ACHN (cell line): ENCODE data around the gene ATOSA.

Source experiments
- DNase-seq: peaks from one replicate; pipeline ENCODE4 v3.0.0-alpha.2; 2015
- in situ Hi-C: cut with HindIII; loops from 2 replicates; pipeline ENCODE4 v1.10.0; 2017; ENCODE audit warnings: low sequenced_read_pairs, low pct_ligation_motif_present, low pct_unique_long_range_greater_than_20kb

The ATOSA gene

GRCh38 chr15:52697051-52697450, 17.9 kb upstream of the ATOSA start:
- DNase-seq, result no peak
- in situ Hi-C loops, result no loop called here

- DNase-seq, result no peak
These were observed 16.0 kb upstream of the ATOSA start for GRCh38 chr15:52695154-52695553.

GRCh38 chr15:52689562-52689961, 10.4 kb upstream of the ATOSA start:
- DNase-seq, result no peak
- in situ Hi-C loops, result no loop called here

More at GRCh38 chr15:52695154-52695553, 16.0 kb upstream of the ATOSA start:
- in situ Hi-C loops, result no loop called here

- in situ Hi-C loops, result no loop called here
- DNase-seq, result no peak
These were observed 4.4 kb upstream of the ATOSA start for GRCh38 chr15:52683580-52683979.

GRCh38 chr15:52682781-52683180, 3.6 kb upstream of the ATOSA start:
- DNase-seq, result no peak
- in situ Hi-C loops, result no loop called here

- no peak for DNase-seq
- in situ Hi-C loops, result no loop called here
These were observed 3.0 kb upstream of the ATOSA start for GRCh38 chr15:52682200-52682599.

GRCh38 chr15:52681441-52681840, 2.3 kb upstream of the ATOSA start:
- DNase-seq, result no peak
- in situ Hi-C loops, result no loop called here

GRCh38 chr15:52680761-52681160, 1.6 kb upstream of the ATOSA start:
- no peak for DNase-seq
- in situ Hi-C loops, result no loop called here

- in situ Hi-C loops, result no loop called here
- peak; percentile 6 for DNase-seq
These were observed 828 bp upstream of the ATOSA start for GRCh38 chr15:52680041-52680391.

- in situ Hi-C loops, result no loop called here
- DNase-seq, result peak; percentile 49
These were observed 538 bp downstream of the ATOSA start for GRCh38 chr15:52678468-52679231.

GRCh38 chr15:52677593-52678467, 1.4 kb downstream of the ATOSA start:
- in situ Hi-C loops, result no loop called here
- DNase-seq, result peak; percentile 66

- DNase-seq, result no peak
- in situ Hi-C loops, result no loop called here
These were observed 4.4 kb downstream of the ATOSA start for GRCh38 chr15:52674831-52675230.

GRCh38 chr15:52673734-52674133, 5.5 kb downstream of the ATOSA start:
- DNase-seq, result no peak
- in situ Hi-C loops, result no loop called here

- in situ Hi-C loops, result no loop called here
- no peak for DNase-seq
These were observed 5.9 kb downstream of the ATOSA start for GRCh38 chr15:52673312-52673711.

GRCh38 chr15:52672661-52673060, 6.5 kb downstream of the ATOSA start:
- in situ Hi-C loops, result no loop called here
- no peak for DNase-seq

- in situ Hi-C loops, result no loop called here
- DNase-seq, result no peak
These were observed 9.1 kb downstream of the ATOSA start for GRCh38 chr15:52670087-52670486.

GRCh38 chr15:52668133-52668532, 11.1 kb downstream of the ATOSA start:
- no peak for DNase-seq
- in situ Hi-C loops, result no loop called here

GRCh38 chr15:52667597-52667996, 11.6 kb downstream of the ATOSA start:
- in situ Hi-C loops, result no loop called here
- no peak for DNase-seq

GRCh38 chr15:52663536-52664294, 15.5 kb downstream of the ATOSA start:
- in situ Hi-C loops, result no loop called here
- no peak for DNase-seq
